ENCODE results near the gene SLCO3A1. TPM values are rescaled to one million over a fixed set of nuclear protein-coding genes. Genes with fewer than 3 reads are reported as not detected.

The SLCO3A1 gene
- total RNA-seq, 1 experiment from 2014 or later: 5.1 TPM

DNA sequence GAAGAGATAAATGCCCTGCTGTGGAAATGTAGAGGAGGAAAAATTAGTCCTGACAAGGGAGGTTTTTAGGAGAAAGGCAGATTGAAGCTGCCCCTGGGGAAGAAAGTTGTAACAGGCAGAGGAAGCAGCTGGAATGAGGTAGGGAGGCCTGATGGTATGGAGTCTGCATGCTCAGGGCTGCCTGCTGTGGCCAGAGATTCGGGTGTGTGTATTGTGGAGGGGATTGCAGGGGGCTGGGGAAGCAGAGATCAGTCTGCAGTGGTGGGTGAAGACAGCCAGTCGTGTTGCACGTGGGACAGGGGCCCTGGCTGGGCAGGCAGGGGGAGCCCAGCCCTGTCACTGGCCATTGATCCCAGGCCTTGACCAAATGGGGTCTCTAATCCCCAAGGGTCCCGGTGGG, 96.5 kb downstream of the SLCO3A1 start:
- no peak overlapping the region for H3K9ac ChIP-seq (ENCODE audit: low read length)
- POLR2A ChIA-PET: no interaction called here
- no TSS peak for BruUV-seq (replicated peaks)
- no peaks in the 10 kb centered on the region for H3K9me2 ChIP-seq (ENCODE audit: insufficient read depth)
- H3K4me3 ChIP-seq (replicated peaks in 1 of 2; ENCODE audit: low read depth in 1 of 2, low read length in 2 of 2): no peak overlapping the region
- no peak overlapping the region for H2AFZ ChIP-seq (ENCODE audit: low read depth, low read length, poor library complexity, severe bottlenecking)
- H3K79me2 ChIP-seq (ENCODE audit: insufficient read depth, low read length): no peaks in the 10 kb centered on the region
- H3K27me3 ChIP-seq (ENCODE audit: insufficient read depth, low read length): no peaks in the 10 kb centered on the region
- peaks cover 0 to 9% of the 10 kb centered on the region in 2 experiments; a peak in 1 of 4 replicates for H3K4me1 ChIP-seq (ENCODE audit: control insufficient read depth in 1 of 2, insufficient read depth in 2 of 2, low read length in 2 of 2)
- DNase-seq (ENCODE audit: low read depth, low spot score) (no peak), ATAC-seq (no peak)
- no peak overlapping the region for H3K4me2 ChIP-seq (ENCODE audit: low read length)
- no peaks in the 10 kb centered on the region for H4K20me1 ChIP-seq (ENCODE audit: insufficient read depth)
- H3K9me3 ChIP-seq (ENCODE audit: control insufficient read depth in 1 of 2, insufficient read depth in 1 of 2, low read depth in 1 of 2, low read length in 2 of 2): no peaks in the 10 kb centered on the region
- CTCF ChIA-PET: no interaction called here
- no peak overlapping the region for H3K27ac ChIP-seq (ENCODE audit: low read depth, low read length)
- intact Hi-C loops (cut with micrococcal nuclease): no loop called here
- no peaks in the 10 kb centered on the region for H3K36me3 ChIP-seq (ENCODE audit: control insufficient read depth in 1 of 2, insufficient read depth in 2 of 2, low read length in 2 of 2)
- TF ChIP-seq, protein P1, sequence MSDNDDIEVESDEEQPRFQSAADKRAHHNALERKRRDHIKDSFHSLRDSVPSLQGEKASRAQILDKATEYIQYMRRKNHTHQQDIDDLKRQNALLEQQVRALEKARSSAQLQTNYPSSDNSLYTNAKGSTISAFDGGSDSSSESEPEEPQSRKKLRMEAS (IDR thresholded peaks at IDR 0.05): no peak
- TF ChIP-seq FOSL1 (IDR thresholded peaks at IDR 0.05; ENCODE audit: low read depth) (no peak), POLR2AphosphoS5 (IDR thresholded peaks at IDR 0.05; ENCODE audit: low read depth, low read length) (no peak), TCF7L2 (IDR thresholded peaks at IDR 0.05; ENCODE audit: borderline replicate concordance, extremely low read depth, insufficient read depth, insufficient read length) (no peak)
- RAD21 ChIA-PET (ENCODE audit: low non-redundant PET in 1 of 2, low total read pairs in 2 of 2, uncharacterized antibody in 2 of 2, unreplicated experiment in 2 of 2): no interaction called here

DNA sequence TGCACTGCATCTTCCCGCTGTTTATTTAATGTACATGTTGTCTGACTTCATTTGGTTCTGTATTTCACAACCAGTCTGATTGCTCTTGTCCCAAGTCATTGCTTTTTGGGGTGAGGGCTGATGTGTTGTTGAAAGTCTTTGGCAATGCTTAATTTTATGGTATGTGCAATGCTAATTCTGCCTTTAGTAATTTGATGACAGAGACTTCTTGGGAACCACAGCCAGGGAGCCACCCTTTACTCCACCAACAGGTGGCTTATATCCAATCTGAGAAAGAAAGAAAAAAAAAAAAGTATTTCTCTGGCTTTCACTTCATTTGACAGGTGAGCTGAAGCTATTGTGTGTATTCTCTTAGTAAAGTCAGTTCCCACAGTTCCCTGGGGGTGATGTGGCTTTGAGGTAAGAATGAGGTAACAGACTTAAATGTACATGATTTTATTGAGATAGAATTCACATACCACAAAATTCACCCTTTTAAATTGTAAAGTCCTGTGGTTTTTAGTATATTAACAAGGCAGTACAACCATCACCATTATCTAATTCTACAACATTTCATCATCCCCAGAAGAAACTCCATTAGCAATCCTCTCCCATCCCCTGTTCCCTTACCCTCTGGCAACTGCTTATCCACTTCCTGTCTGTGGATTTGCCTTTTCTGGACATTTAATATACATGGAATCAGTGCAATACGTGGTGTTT, 97.3 kb downstream of the SLCO3A1 start:
- Histone ChIP-seq H3K27ac (ENCODE audit: low read depth, low read length) (no peak overlapping the region), H4K20me1 (ENCODE audit: insufficient read depth) (no peaks in the 10 kb centered on the region), H3K4me1 (ENCODE audit: control insufficient read depth in 1 of 2, insufficient read depth in 2 of 2, low read length in 2 of 2) (peaks cover 0 to 9% of the 10 kb centered on the region in 2 experiments; a peak in 1 of 4 replicates), H3K9ac (ENCODE audit: low read length) (no peak overlapping the region), H3K4me3 (replicated peaks in 1 of 2; ENCODE audit: low read depth in 1 of 2, low read length in 2 of 2) (no peak overlapping the region), H3K79me2 (ENCODE audit: insufficient read depth, low read length) (no peaks in the 10 kb centered on the region), H3K9me2 (ENCODE audit: insufficient read depth) (no peaks in the 10 kb centered on the region), H3K27me3 (ENCODE audit: insufficient read depth, low read length) (no peaks in the 10 kb centered on the region), H2AFZ (ENCODE audit: low read depth, low read length, poor library complexity, severe bottlenecking) (no peak overlapping the region), H3K36me3 (ENCODE audit: control insufficient read depth in 1 of 2, insufficient read depth in 2 of 2, low read length in 2 of 2) (no peaks in the 10 kb centered on the region), H3K9me3 (ENCODE audit: control insufficient read depth in 1 of 2, insufficient read depth in 1 of 2, low read depth in 1 of 2, low read length in 2 of 2) (no peaks in the 10 kb centered on the region), H3K4me2 (ENCODE audit: low read length) (no peak overlapping the region)
- ATAC-seq (no peak), DNase-seq (ENCODE audit: low read depth, low spot score) (no peak)
- ChIA-PET RAD21 (ENCODE audit: low non-redundant PET in 1 of 2, low total read pairs in 2 of 2, uncharacterized antibody in 2 of 2, unreplicated experiment in 2 of 2) (no interaction called here), POLR2A (no interaction called here), CTCF (no interaction called here)
- intact Hi-C loops (cut with micrococcal nuclease): no loop called here
- no TSS peak for BruUV-seq (replicated peaks)
- no peak for TF ChIP-seq ELF1 (IDR thresholded peaks at IDR 0.05; ENCODE audit: borderline replicate concordance, low read depth)
- TF ChIP-seq SRF (IDR thresholded peaks at IDR 0.05; ENCODE audit: low read depth): no peak
- TF ChIP-seq, protein P1 (IDR thresholded peaks at IDR 0.05): no peak
- TF ChIP-seq, protein P2, sequence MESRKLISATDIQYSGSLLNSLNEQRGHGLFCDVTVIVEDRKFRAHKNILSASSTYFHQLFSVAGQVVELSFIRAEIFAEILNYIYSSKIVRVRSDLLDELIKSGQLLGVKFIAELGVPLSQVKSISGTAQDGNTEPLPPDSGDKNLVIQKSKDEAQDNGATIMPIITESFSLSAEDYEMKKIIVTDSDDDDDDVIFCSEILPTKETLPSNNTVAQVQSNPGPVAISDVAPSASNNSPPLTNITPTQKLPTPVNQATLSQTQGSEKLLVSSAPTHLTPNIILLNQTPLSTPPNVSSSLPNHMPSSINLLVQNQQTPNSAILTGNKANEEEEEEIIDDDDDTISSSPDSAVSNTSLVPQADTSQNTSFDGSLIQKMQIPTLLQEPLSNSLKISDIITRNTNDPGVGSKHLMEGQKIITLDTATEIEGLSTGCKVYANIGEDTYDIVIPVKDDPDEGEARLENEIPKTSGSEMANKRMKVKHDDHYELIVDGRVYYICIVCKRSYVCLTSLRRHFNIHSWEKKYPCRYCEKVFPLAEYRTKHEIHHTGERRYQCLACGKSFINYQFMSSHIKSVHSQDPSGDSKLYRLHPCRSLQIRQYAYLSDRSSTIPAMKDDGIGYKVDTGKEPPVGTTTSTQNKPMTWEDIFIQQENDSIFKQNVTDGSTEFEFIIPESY (IDR thresholded peaks at IDR 0.05; ENCODE audit: extremely low read depth, insufficient replicate concordance, low read length): no peak
- TF ChIP-seq JUND (IDR thresholded peaks at IDR 0.05): no peak
- no peak for TF ChIP-seq POLR2A (IDR thresholded peaks at IDR 0.05; ENCODE audit: borderline replicate concordance, extremely low read depth, insufficient read depth, insufficient read length)
- TF ChIP-seq, protein P3, sequence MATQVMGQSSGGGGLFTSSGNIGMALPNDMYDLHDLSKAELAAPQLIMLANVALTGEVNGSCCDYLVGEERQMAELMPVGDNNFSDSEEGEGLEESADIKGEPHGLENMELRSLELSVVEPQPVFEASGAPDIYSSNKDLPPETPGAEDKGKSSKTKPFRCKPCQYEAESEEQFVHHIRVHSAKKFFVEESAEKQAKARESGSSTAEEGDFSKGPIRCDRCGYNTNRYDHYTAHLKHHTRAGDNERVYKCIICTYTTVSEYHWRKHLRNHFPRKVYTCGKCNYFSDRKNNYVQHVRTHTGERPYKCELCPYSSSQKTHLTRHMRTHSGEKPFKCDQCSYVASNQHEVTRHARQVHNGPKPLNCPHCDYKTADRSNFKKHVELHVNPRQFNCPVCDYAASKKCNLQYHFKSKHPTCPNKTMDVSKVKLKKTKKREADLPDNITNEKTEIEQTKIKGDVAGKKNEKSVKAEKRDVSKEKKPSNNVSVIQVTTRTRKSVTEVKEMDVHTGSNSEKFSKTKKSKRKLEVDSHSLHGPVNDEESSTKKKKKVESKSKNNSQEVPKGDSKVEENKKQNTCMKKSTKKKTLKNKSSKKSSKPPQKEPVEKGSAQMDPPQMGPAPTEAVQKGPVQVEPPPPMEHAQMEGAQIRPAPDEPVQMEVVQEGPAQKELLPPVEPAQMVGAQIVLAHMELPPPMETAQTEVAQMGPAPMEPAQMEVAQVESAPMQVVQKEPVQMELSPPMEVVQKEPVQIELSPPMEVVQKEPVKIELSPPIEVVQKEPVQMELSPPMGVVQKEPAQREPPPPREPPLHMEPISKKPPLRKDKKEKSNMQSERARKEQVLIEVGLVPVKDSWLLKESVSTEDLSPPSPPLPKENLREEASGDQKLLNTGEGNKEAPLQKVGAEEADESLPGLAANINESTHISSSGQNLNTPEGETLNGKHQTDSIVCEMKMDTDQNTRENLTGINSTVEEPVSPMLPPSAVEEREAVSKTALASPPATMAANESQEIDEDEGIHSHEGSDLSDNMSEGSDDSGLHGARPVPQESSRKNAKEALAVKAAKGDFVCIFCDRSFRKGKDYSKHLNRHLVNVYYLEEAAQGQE (IDR thresholded peaks at IDR 0.05; ENCODE audit: low read depth): no peak
- TF ChIP-seq, protein P4, sequence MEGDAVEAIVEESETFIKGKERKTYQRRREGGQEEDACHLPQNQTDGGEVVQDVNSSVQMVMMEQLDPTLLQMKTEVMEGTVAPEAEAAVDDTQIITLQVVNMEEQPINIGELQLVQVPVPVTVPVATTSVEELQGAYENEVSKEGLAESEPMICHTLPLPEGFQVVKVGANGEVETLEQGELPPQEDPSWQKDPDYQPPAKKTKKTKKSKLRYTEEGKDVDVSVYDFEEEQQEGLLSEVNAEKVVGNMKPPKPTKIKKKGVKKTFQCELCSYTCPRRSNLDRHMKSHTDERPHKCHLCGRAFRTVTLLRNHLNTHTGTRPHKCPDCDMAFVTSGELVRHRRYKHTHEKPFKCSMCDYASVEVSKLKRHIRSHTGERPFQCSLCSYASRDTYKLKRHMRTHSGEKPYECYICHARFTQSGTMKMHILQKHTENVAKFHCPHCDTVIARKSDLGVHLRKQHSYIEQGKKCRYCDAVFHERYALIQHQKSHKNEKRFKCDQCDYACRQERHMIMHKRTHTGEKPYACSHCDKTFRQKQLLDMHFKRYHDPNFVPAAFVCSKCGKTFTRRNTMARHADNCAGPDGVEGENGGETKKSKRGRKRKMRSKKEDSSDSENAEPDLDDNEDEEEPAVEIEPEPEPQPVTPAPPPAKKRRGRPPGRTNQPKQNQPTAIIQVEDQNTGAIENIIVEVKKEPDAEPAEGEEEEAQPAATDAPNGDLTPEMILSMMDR (IDR thresholded peaks at IDR 0.05 in 2 of 3, conservative IDR thresholded peaks at IDR 0.05 in 1 of 3; ENCODE audit: borderline replicate concordance in 1 of 3, insufficient read depth in 1 of 3, low read depth in 2 of 3, low read length in 2 of 3): no peak

Measured in HCT116 (cell line).